CD8-positive, alpha-beta memory T cell (primary cell): ENCODE data around the gene RNF13. TPM values are rescaled to one million over a fixed set of nuclear protein-coding genes. Genes with fewer than 3 reads are reported as not detected.
A peak's percentile ranks its signal among the peaks of the same experiment; 100 is the strongest.
"Not testable (repeated sequence)": the region's sequence is repeated elsewhere in the genome, so short reads cannot be mapped to it uniquely, and the experiment has no call there.

Experiments used
- CTCF ChIA-PET: fragments of 350-600 bp; sonication (Branson Sonifier 250); formaldehyde crosslinking; loops from one replicate; lab custom pipeline; 2021; ENCODE audit warnings: antibody characterized with exemption; lab: Charles Lee
- POLR2A ChIA-PET: fragments of 350-600 bp; sonication (Branson Sonifier 250); formaldehyde crosslinking; loops from one replicate; lab custom pipeline; 2021; ENCODE audit warnings: antibody characterized with exemption; lab: Charles Lee
- DNase-seq, 5 donors: peaks; one replicate each; pipeline versions ENCODE4 v3.0.0 to v3.0.0-alpha.2; 2020 to 2022; ENCODE audit warnings: mixed read lengths in 1 of 5
- H3K27ac ChIP-seq: one replicate; pipeline ENCODE4 v1.7.0; 2013; ENCODE audit warnings: low read depth, mild to moderate bottlenecking, low read length, moderate library complexity
- H3K27me3 ChIP-seq: 2 replicates; pipeline ENCODE4 v1.7.0; 2013; ENCODE audit warnings: low read length, mild to moderate bottlenecking; ENCODE audit not compliant: insufficient read depth, poor library complexity, severe bottlenecking
- H3K36me3 ChIP-seq: 2 replicates; pipeline ENCODE4 v1.7.0; 2013; ENCODE audit warnings: mild to moderate bottlenecking, low read length, moderate library complexity; ENCODE audit not compliant: insufficient read depth
- H3K4me1 ChIP-seq: 2 replicates; pipeline ENCODE4 v1.7.0; 2013; ENCODE audit warnings: mild to moderate bottlenecking, low read length, moderate library complexity; ENCODE audit not compliant: insufficient read depth
- H3K4me3 ChIP-seq: 2 replicates; pipeline ENCODE4 v1.7.0; 2013; ENCODE audit warnings: mild to moderate bottlenecking, low read length
- H3K9me3 ChIP-seq: 2 replicates; pipeline ENCODE4 v1.7.0; 2013; ENCODE audit warnings: mild to moderate bottlenecking, low read length
- H3K27ac Mint-ChIP-seq, 8 donors: one replicate each; pipeline ENCODE4 v1.8.0; 2020 to 2021; ENCODE audit warnings: mixed read lengths in 8 of 8, mild to moderate bottlenecking in 6 of 8, inconsistent platforms in 3 of 8, moderate library complexity in 3 of 8
- H3K27me3 Mint-ChIP-seq, 2 donors: one replicate each; pipeline ENCODE4 v1.8.0; 2020 to 2021; ENCODE audit warnings: mixed read lengths in 2 of 2, mild to moderate bottlenecking in 1 of 2, moderate library complexity in 1 of 2
- H3K36me3 Mint-ChIP-seq, 3 donors: one replicate each; pipeline ENCODE4 v1.8.0; 2020 to 2021; ENCODE audit warnings: mixed read lengths in 3 of 3, inconsistent platforms in 1 of 3, mild to moderate bottlenecking in 1 of 3
- H3K4me1 Mint-ChIP-seq, 3 donors: one replicate each; pipeline ENCODE4 v1.8.0; 2020 to 2021; ENCODE audit warnings: mixed read lengths in 3 of 3, inconsistent platforms in 1 of 3, mild to moderate bottlenecking in 1 of 3
- H3K4me3 Mint-ChIP-seq, 7 donors: one replicate each; pipeline ENCODE4 v1.8.0; 2020 to 2021; ENCODE audit warnings: mixed read lengths in 7 of 7, mild to moderate bottlenecking in 6 of 7, moderate library complexity in 4 of 7, inconsistent platforms in 2 of 7
- H3K9me3 Mint-ChIP-seq, 5 donors: one replicate each; pipeline ENCODE4 v1.8.0; 2020 to 2022; ENCODE audit warnings: mixed read lengths in 5 of 5, mild to moderate bottlenecking in 3 of 5, moderate library complexity in 2 of 5, inconsistent platforms in 1 of 5
- polyA plus RNA-seq: library from polyadenylated mRNA; unstranded; fragments of 300-500 nt; fragmentation: Illumina TruSeq; gene quantifications from one replicate; pipeline ENCODE4 v1.2.3, GENCODE V29; 2021
- total RNA-seq, 2 experiments: library from RNA; stranded (reverse); gene quantifications; one replicate each; pipeline ENCODE4 v1.2.3, GENCODE V29; 2021

Gene RNF13
- total and polyA plus RNA-seq, 3 experiments from 2014 or later: 33.5 to 110 (median 33.6) TPM

DNA sequence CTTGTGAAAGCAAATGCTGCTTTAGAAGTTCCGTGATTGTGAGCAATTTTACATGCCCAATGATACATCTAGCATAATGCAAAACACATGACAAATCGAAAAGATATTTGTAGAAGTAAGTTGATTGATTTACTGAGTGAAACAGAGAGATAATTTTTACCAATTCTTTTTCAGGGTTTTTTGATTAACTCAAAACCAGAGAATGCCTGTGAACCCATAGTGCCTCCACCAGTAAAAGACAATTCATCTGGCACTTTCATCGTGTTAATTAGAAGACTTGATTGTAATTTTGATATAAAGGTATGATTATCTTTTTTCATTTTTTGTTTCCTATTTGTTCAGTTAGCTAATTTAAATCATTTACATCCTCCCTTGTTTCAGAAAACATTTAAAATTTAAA lies 58.8 kb downstream of the RNF13 start:
- Mint-ChIP-seq H3K27ac (no peak overlapping the region), H3K27me3 (no peaks in the 10 kb centered on the region), H3K36me3 (peaks cover 29 to 54% (median 30%) of the 10 kb centered on the region in 3 donors), H3K4me1 (peaks cover 19 to 35% (median 21%) of the 10 kb centered on the region in 3 donors), H3K9me3 (peaks cover 14 to 18% (median 16%) of the 10 kb centered on the region in 5 donors), H3K4me3 (no peak overlapping the region)
- no peak overlapping the region for H3K4me3 ChIP-seq
- ChIA-PET CTCF (no interaction called here), POLR2A (no interaction called here)
- H3K27ac ChIP-seq: no peak overlapping the region
- H3K36me3 ChIP-seq: no peaks in the 10 kb centered on the region
- no peaks in the 10 kb centered on the region for H3K27me3 ChIP-seq
- H3K4me1 ChIP-seq: no peaks in the 10 kb centered on the region
- no peak for DNase-seq
- H3K9me3 ChIP-seq: no peaks in the 10 kb centered on the region

DNA sequence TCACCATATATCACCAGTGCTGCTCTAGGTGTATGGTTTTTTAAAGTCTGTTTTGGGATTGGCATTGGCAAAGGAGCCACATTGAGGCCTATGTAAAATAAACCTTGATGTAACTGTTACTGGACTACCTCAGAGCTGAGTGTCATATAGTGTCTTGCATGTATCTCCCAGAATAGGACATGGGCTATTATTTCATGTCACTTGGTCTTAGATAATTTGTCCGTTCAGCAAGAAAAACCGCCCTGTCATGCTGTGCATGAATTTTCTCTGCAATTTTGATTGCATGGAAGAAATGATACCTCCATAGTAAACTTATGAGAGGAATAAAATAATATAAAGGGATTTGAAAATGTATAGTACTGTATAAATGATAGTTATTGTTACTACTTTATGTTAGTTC lies 59.6 kb downstream of the RNF13 start:
- no peaks in the 10 kb centered on the region for H3K27me3 ChIP-seq
- Mint-ChIP-seq H3K27me3 (no peaks in the 10 kb centered on the region), H3K36me3 (peaks cover 21 to 50% (median 30%) of the 10 kb centered on the region in 3 donors), H3K27ac (no peak overlapping the region), H3K4me3 (no peak overlapping the region), H3K9me3 (peaks cover 12 to 14% (median 12%) of the 10 kb centered on the region in 5 donors), H3K4me1 (peaks cover 19 to 34% (median 21%) of the 10 kb centered on the region in 3 donors)
- H3K4me1 ChIP-seq: no peaks in the 10 kb centered on the region
- POLR2A ChIA-PET: no interaction called here
- DNase-seq: no peak
- H3K27ac ChIP-seq: no peak overlapping the region
- no peaks in the 10 kb centered on the region for H3K36me3 ChIP-seq
- no peaks in the 10 kb centered on the region for H3K9me3 ChIP-seq
- no peak overlapping the region for H3K4me3 ChIP-seq
- CTCF ChIA-PET: no interaction called here

DNA sequence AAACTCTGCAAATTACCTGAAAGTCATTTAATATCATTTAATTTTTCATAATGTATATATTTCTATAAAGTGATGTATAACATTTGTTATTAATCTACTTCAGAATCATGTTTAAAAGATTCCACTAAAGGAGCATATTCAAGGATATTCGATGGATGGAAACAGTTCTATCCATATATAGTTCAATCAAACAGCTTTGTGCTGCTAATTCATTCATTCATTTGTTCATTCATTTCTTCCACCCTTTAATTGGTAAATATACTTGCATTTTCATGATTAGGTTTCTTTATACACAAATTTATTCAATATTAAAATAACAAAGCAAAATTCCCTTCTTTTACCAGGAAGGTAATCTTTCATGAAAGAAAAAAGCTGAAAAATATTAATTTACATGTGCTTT lies 64.7 kb downstream of the RNF13 start:
- H3K27me3 Mint-ChIP-seq: no peaks in the 10 kb centered on the region
- Histone ChIP-seq H3K36me3 (no peaks in the 10 kb centered on the region), H3K4me3 (no peak overlapping the region), H3K27ac (no peak overlapping the region), H3K27me3 (no peaks in the 10 kb centered on the region), H3K4me1 (no peaks in the 10 kb centered on the region), H3K9me3 (no peaks in the 10 kb centered on the region)
- no peaks in the 10 kb centered on the region for H3K9me3 Mint-ChIP-seq
- ChIA-PET POLR2A (no interaction called here), CTCF (no interaction called here)
- no peak for DNase-seq
- H3K27ac Mint-ChIP-seq: no peak overlapping the region
- H3K4me3 Mint-ChIP-seq: no peak overlapping the region
- H3K36me3 Mint-ChIP-seq: peaks cover 0 to 26% (median 10%) of the 10 kb centered on the region in 3 donors
- H3K4me1 Mint-ChIP-seq: peaks cover 5 to 11% (median 10%) of the 10 kb centered on the region in 3 donors

DNA sequence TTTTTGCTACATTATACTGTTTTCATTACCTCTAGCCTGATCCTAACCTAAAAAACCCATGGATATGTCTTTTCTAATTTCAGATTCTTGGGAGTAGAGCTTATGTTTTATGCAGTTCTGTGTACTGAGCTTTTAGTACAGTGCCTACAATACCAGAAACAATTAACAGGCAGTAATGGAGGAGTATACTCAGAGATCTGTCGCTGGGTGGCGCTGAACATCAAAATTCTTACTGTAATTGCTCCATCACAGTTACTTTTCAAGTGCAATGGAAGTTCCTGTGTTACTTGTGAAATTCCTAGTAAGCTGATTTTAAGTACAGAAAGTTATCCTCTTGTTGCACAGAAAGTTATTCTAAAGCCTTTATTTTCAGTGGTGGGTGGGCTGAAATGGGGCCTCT lies 66.9 kb downstream of the RNF13 start:
- ChIA-PET POLR2A (no interaction called here), CTCF (interaction anchor here (0.6 to 1.2 kb wide), 3 partner anchors 12 to 1320 kb away, joined by 3 to 4 read pairs (median 3); no protein-coding TSS in a partner anchor)
- peak in 2 of 5 donors; percentile 0 to 1 for DNase-seq
- peaks cover 12 to 23% (median 16%) of the 10 kb centered on the region in 3 donors for H3K36me3 Mint-ChIP-seq
- Histone ChIP-seq H3K27me3 (no peaks in the 10 kb centered on the region), H3K4me1 (no peaks in the 10 kb centered on the region), H3K4me3 (no peak overlapping the region), H3K36me3 (no peaks in the 10 kb centered on the region), H3K27ac (no peak overlapping the region), H3K9me3 (no peaks in the 10 kb centered on the region)
- H3K9me3 Mint-ChIP-seq: peaks cover 0 to 6% (median 0%) of the 10 kb centered on the region in 5 donors
- H3K4me1 Mint-ChIP-seq: peaks cover 7 to 19% (median 15%) of the 10 kb centered on the region in 3 donors
- peak overlapping the region in 1 of 8 donors; percentile 5 for H3K27ac Mint-ChIP-seq
- H3K4me3 Mint-ChIP-seq: no peak overlapping the region
- H3K27me3 Mint-ChIP-seq: no peaks in the 10 kb centered on the region

DNA sequence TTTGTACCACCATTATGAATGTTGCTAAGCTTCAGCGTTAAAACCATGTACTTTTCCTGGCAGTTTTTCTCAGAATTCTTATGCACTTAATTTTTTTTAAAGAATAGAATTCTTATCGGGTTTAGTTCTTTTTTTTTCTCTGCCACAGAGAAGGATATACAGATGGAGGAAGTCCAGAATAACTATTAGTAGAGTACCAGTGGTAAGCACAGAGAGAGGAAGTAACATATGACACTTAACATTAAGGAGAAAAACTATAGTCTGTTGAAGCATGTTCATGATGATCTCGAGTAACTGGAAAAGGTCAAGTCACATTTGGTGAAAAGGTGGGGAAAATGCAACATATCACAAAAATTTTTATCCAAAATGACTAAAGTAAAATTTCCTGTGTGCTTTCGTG lies 68.9 kb downstream of the RNF13 start:
- no peak overlapping the region for H3K27ac ChIP-seq
- Mint-ChIP-seq H3K36me3 (peaks cover 12 to 20% (median 13%) of the 10 kb centered on the region in 3 donors), H3K4me3 (no peak overlapping the region), H3K9me3 (peaks cover 0 to 6% (median 0%) of the 10 kb centered on the region in 5 donors), H3K27ac (peak overlapping the region in 2 of 8 donors; percentile 2 to 14), H3K4me1 (peaks cover 21 to 37% (median 27%) of the 10 kb centered on the region in 3 donors), H3K27me3 (no peaks in the 10 kb centered on the region)
- ChIA-PET POLR2A (no interaction called here), CTCF (interaction anchor here (0.6 kb wide), 1 partner anchor 42 kb away, joined by 3 read pairs; no protein-coding TSS in a partner anchor)
- no peaks in the 10 kb centered on the region for H3K4me1 ChIP-seq
- H3K36me3 ChIP-seq: no peaks in the 10 kb centered on the region
- H3K27me3 ChIP-seq: no peaks in the 10 kb centered on the region
- H3K4me3 ChIP-seq: no peak overlapping the region
- no peak for DNase-seq
- no peaks in the 10 kb centered on the region for H3K9me3 ChIP-seq

DNA sequence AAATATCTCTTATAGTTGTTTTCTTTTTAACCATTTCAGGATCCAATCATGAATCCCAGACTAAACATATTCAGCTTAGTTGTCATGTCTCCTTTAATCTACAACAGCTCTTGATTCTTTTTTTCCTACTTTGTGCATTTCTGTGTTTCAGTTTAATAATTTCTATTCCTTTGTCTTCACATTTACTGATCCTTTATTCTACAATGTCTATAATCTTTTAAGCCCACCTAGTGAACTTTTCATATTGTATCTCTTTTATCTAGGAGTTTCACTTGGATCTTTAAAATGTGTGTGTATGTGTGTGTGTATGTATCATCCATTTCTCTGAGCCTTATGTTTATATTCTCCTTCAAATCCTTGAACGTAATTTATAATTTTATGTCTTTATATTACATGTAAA lies 70.1 kb downstream of the RNF13 start:
- peaks cover 0 to 6% (median 0%) of the 10 kb centered on the region in 5 donors for H3K9me3 Mint-ChIP-seq
- peaks cover 21 to 37% (median 27%) of the 10 kb centered on the region in 3 donors for H3K4me1 Mint-ChIP-seq
- H3K4me1 ChIP-seq: no peaks in the 10 kb centered on the region
- no peak overlapping the region for H3K27ac ChIP-seq
- H3K4me3 ChIP-seq: no peak overlapping the region
- no peaks in the 10 kb centered on the region for H3K27me3 Mint-ChIP-seq
- H3K36me3 Mint-ChIP-seq: peaks cover 16 to 28% (median 18%) of the 10 kb centered on the region in 3 donors
- no peak overlapping the region for H3K27ac Mint-ChIP-seq
- CTCF ChIA-PET: interaction anchor here (1.4 kb wide), 1 partner anchor 9 kb away, joined by 4 read pairs; no protein-coding TSS in a partner anchor
- no peaks in the 10 kb centered on the region for H3K36me3 ChIP-seq
- H3K4me3 Mint-ChIP-seq: no peak overlapping the region
- POLR2A ChIA-PET: no interaction called here
- no peak for DNase-seq
- no peaks in the 10 kb centered on the region for H3K9me3 ChIP-seq
- no peaks in the 10 kb centered on the region for H3K27me3 ChIP-seq

DNA sequence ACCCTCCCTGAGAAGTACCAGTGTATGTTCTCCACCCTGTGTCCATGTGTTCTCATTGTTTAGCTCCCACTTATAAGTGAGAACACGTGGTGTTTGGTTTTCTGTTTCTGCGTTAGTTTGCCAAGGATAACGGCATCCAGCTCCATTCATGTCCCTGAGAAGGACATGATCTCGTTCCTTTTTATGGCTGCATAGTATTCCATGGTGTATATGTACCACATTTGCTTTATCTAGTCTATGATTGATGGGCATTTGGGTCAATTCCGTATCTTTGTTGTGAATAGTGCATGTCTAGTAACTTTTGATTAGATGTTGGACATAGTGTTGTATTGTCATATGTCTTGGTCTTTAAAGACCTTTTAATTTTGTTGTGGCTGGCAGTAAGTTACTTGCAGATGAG lies 70.8 kb downstream of the RNF13 start:
- DNase-seq, H3K27ac ChIP-seq, POLR2A ChIA-PET, H3K9me3 ChIP-seq, H3K27me3 Mint-ChIP-seq, H3K36me3 ChIP-seq, H3K4me3 Mint-ChIP-seq, H3K9me3 Mint-ChIP-seq, H3K27me3 ChIP-seq, H3K4me1 ChIP-seq, H3K4me3 ChIP-seq: not testable (repeated sequence)
- Mint-ChIP-seq H3K27ac (peak overlapping the region in 2 of 8 donors; percentile 47 to 50), H3K4me1 (peaks cover 19 to 40% (median 31%) of the 10 kb centered on the region in 3 donors), H3K36me3 (peaks cover 16 to 32% (median 21%) of the 10 kb centered on the region in 3 donors)
- CTCF ChIA-PET: interaction anchor here (1.4 kb wide), 1 partner anchor 10 kb away, joined by 4 read pairs; no protein-coding TSS in a partner anchor

DNA sequence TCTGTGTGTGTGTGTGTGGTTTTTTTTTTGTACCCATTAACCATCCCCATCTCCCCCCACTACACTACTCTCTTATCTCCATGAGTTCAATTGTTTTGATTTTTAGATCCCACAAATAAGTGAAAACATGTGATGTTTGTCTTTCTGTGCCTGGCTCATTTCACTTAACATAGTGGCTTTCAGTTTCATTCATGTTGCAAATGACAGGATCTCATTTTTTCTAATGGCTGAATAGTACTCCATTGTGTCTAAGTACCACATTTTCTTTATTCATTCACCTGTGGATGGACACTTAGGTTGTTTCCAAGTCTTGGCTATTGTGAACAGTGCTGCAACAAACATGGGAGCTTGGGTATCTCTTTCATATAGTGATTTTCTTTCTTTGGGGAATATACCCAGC lies 71.8 kb downstream of the RNF13 start:
- H3K27me3 Mint-ChIP-seq, H3K9me3 Mint-ChIP-seq, CTCF ChIA-PET, H3K4me3 ChIP-seq, POLR2A ChIA-PET, H3K27me3 ChIP-seq, H3K9me3 ChIP-seq, H3K4me1 ChIP-seq, H3K4me3 Mint-ChIP-seq, DNase-seq, H3K27ac ChIP-seq, H3K27ac Mint-ChIP-seq, H3K36me3 ChIP-seq: not testable (repeated sequence)
- H3K4me1 Mint-ChIP-seq: peaks cover 19 to 39% (median 37%) of the 10 kb centered on the region in 3 donors
- H3K36me3 Mint-ChIP-seq: peaks cover 16 to 32% (median 21%) of the 10 kb centered on the region in 3 donors
